IMR-90 (cell line): ENCODE data around the gene CASP8AP2. TPM values are rescaled to one million over a fixed set of nuclear protein-coding genes. Genes with fewer than 3 reads are reported as not detected.

Experiments used
- ATAC-seq: fragments of 200-7000 bp; cut with Tn5 transposase; 2 replicates; pipeline ENCODE4 v1.9.1; 2020; ENCODE audit warnings: low read depth, mild to moderate bottlenecking, moderate library complexity
- BruUV-seq: library from RNA; stranded (reverse); fragments of 400-500 nt; replicated peaks from 2 replicates; lab custom pipeline; 2021; lab: Mats Ljungman, UMichigan
- CTCF ChIA-PET: fragments of 300-600 bp; formaldehyde crosslinking; extraction: SDS; loops from one replicate; lab custom pipeline; 2021; ENCODE audit warnings: antibody characterized with exemption; lab: Yijun Ruan, JAX
- POLR2A ChIA-PET: fragments of 300-600 bp; sonication (Branson Sonifier 250); formaldehyde crosslinking; loops from one replicate; lab custom pipeline; 2022; ENCODE audit warnings: antibody characterized with exemption; ENCODE audit not compliant: unreplicated experiment; lab: Charles Lee
- DNase-seq: peaks from one replicate; pipeline ENCODE4 v3.0.0; 2013
- H2AFZ ChIP-seq: replicated peaks from 2 replicates; pipeline ENCODE3; 2013; ENCODE audit warnings: low read length, mild to moderate bottlenecking; ENCODE audit not compliant: poor library complexity
- H2AK5ac ChIP-seq: 2 replicates; pipeline ENCODE4 v1.6.1; 2013; ENCODE audit warnings: low read depth, low read length, inconsistent platforms
- H2AK9ac ChIP-seq: replicated peaks from 2 replicates; pipeline ENCODE3; 2013; ENCODE audit warnings: mild to moderate bottlenecking, low read depth, low read length, moderate library complexity; ENCODE audit not compliant: poor library complexity
- H2BK120ac ChIP-seq: 2 replicates; pipeline ENCODE4 v1.6.1; 2013; ENCODE audit warnings: low read depth, low read length, inconsistent platforms
- H2BK15ac ChIP-seq: 3 replicates; pipeline ENCODE4 v1.6.1; 2013; ENCODE audit warnings: low read depth, low read length, inconsistent platforms
- H2BK20ac ChIP-seq: 2 replicates; pipeline ENCODE4 v1.6.1; 2013; ENCODE audit warnings: low read depth, mild to moderate bottlenecking, inconsistent platforms, low read length, moderate library complexity
- H2BK5ac ChIP-seq: 2 replicates; pipeline ENCODE4 v1.6.1; 2013; ENCODE audit warnings: mild to moderate bottlenecking, low read depth, low read length, inconsistent platforms; ENCODE audit not compliant: poor library complexity, severe bottlenecking
- H3K14ac ChIP-seq: replicated peaks from 2 replicates; pipeline ENCODE4 v1.6.1; 2013; ENCODE audit warnings: low read depth, low read length, inconsistent platforms
- H3K18ac ChIP-seq: 2 replicates; pipeline ENCODE4 v1.6.1; 2013; ENCODE audit warnings: low read depth, low read length, control low read depth
- H3K23ac ChIP-seq: 2 replicates; pipeline ENCODE4 v1.6.1; 2013; ENCODE audit warnings: low read depth, low read length, inconsistent platforms
- H3K27ac ChIP-seq: 2 replicates; pipeline ENCODE4 v1.5.1; 2013; ENCODE audit warnings: mild to moderate bottlenecking, control low read depth, low read length; ENCODE audit not compliant: insufficient read depth
- H3K27me3 ChIP-seq: 2 replicates; pipeline ENCODE4 v1.6.1; 2013; ENCODE audit warnings: low read length; ENCODE audit not compliant: control insufficient read depth, insufficient read depth
- H3K36me3 ChIP-seq: 2 replicates; pipeline ENCODE4 v1.6.1; 2013; ENCODE audit warnings: low read length, mixed read lengths; ENCODE audit not compliant: control insufficient read depth, insufficient read depth
- H3K4ac ChIP-seq: 2 replicates; pipeline ENCODE4 v1.6.1; 2013; ENCODE audit warnings: low read depth, low read length, inconsistent platforms
- H3K4me1 ChIP-seq: 2 replicates; pipeline ENCODE4 v1.6.1; 2013; ENCODE audit warnings: low read length, mixed read lengths; ENCODE audit not compliant: control insufficient read depth, insufficient read depth
- H3K4me2 ChIP-seq: 2 replicates; pipeline ENCODE4 v1.6.1; 2013; ENCODE audit warnings: low read depth, mild to moderate bottlenecking, control low read depth, low read length, moderate library complexity
- H3K4me3 ChIP-seq: 2 replicates; pipeline ENCODE4 v1.5.1; 2013; ENCODE audit warnings: low read depth, mild to moderate bottlenecking, control low read depth, low read length, moderate library complexity; ENCODE audit not compliant: insufficient read depth
- H3K56ac ChIP-seq: 2 replicates; pipeline ENCODE4 v1.6.1; 2013; ENCODE audit warnings: low read length, inconsistent platforms; ENCODE audit not compliant: insufficient read depth; ENCODE audit errors: extremely low read depth
- H3K79me1 ChIP-seq, 2 experiments: 2 replicates each; pipeline ENCODE4 v1.6.1; 2013; ENCODE audit warnings: low read length in 2 of 2, inconsistent platforms in 1 of 2, low read depth in 1 of 2
- H3K9ac ChIP-seq: 2 replicates; pipeline ENCODE4 v1.6.1; 2013; ENCODE audit warnings: low read depth, low read length, control low read depth
- H3K9me1 ChIP-seq: 2 replicates; pipeline ENCODE4 v1.6.1; 2013; ENCODE audit warnings: low read length, inconsistent platforms; ENCODE audit not compliant: insufficient read depth
- H3K9me3 ChIP-seq: 2 replicates; pipeline ENCODE4 v1.6.1; 2013; ENCODE audit warnings: low read length; ENCODE audit not compliant: control insufficient read depth, insufficient read depth
- H4K20me1 ChIP-seq: 2 replicates; pipeline ENCODE4 v1.6.1; 2013; ENCODE audit warnings: low read length, inconsistent platforms; ENCODE audit not compliant: insufficient read depth
- H4K5ac ChIP-seq: 2 replicates; pipeline ENCODE4 v1.6.1; 2013; ENCODE audit warnings: mild to moderate bottlenecking, low read depth, low read length, control low read depth
- H4K8ac ChIP-seq, 2 experiments: 2 replicates each; pipeline ENCODE4 v1.6.1; 2013; ENCODE audit warnings: low read depth in 2 of 2, low read length in 2 of 2, control low read depth in 1 of 2, inconsistent platforms in 1 of 2
- H4K91ac ChIP-seq: 2 replicates; pipeline ENCODE4 v1.6.1; 2013; ENCODE audit warnings: low read depth, low read length, inconsistent platforms; ENCODE audit not compliant: insufficient read depth
- BHLHE40 ChIP-seq: fragments of 150-350 bp; IDR thresholded peaks from 2 replicates; pipeline ENCODE4 v1.6.1; 2016; ENCODE audit warnings: mild to moderate bottlenecking, low read depth, low read length
- CEBPB ChIP-seq: IDR thresholded peaks from 2 replicates; pipeline ENCODE4 v1.6.1; 2012; ENCODE audit warnings: low read depth, low read length, improper control_type of control experiment
- CHD1 ChIP-seq: IDR thresholded peaks from 2 replicates; pipeline ENCODE4 v1.6.1; 2012; ENCODE audit warnings: low read depth, low read length, improper control_type of control experiment
- CTCF ChIP-seq: conservative IDR thresholded peaks from 2 replicates; pipeline ENCODE4 v1.5.1; 2012; ENCODE audit warnings: mild to moderate bottlenecking, low read depth, low read length, improper control_type of control experiment
- ELK1 ChIP-seq: fragments of 150-350 bp; IDR thresholded peaks from 2 replicates; pipeline ENCODE4 v1.6.1; 2016; ENCODE audit warnings: low read depth, mild to moderate bottlenecking, low read length, moderate library complexity, borderline replicate concordance
- FOS ChIP-seq: fragments of 150-350 bp; IDR thresholded peaks from 2 replicates; pipeline ENCODE4 v1.6.1; 2016; ENCODE audit warnings: low read depth, low read length
- MAFK ChIP-seq: IDR thresholded peaks from 2 replicates; pipeline ENCODE4 v1.6.1; 2012; ENCODE audit warnings: low read depth, low read length, improper control_type of control experiment
- MAZ ChIP-seq: IDR thresholded peaks from 2 replicates; pipeline ENCODE4 v1.6.1; 2012; ENCODE audit warnings: low read depth, mild to moderate bottlenecking, low read length, improper control_type of control experiment, moderate library complexity, borderline replicate concordance
- MXI1 ChIP-seq: IDR thresholded peaks from 2 replicates; pipeline ENCODE4 v1.6.1; 2012; ENCODE audit warnings: low read depth, mild to moderate bottlenecking, low read length, moderate library complexity, borderline replicate concordance
- NFE2L2 ChIP-seq: fragments of 150-350 bp; IDR thresholded peaks from 2 replicates; pipeline ENCODE4 v1.6.1; 2016; ENCODE audit warnings: low read depth, mild to moderate bottlenecking, low read length
- POLR2A ChIP-seq: IDR thresholded peaks from 2 replicates; pipeline ENCODE4 v1.6.1; 2012; ENCODE audit warnings: mild to moderate bottlenecking, low read depth, low read length
- RAD21 ChIP-seq: IDR thresholded peaks from 2 replicates; pipeline ENCODE4 v1.6.1; 2012; ENCODE audit warnings: low read length, improper control_type of control experiment
- RCOR1 ChIP-seq: IDR thresholded peaks from 2 replicates; pipeline ENCODE4 v1.6.1; 2012; ENCODE audit warnings: mild to moderate bottlenecking, low read length, improper control_type of control experiment; ENCODE audit not compliant: insufficient replicate concordance
- RFX5 ChIP-seq: IDR thresholded peaks from 2 replicates; pipeline ENCODE4 v1.8.0; 2012; ENCODE audit warnings: low read depth, mild to moderate bottlenecking, low read length, moderate library complexity
- SMC3 ChIP-seq: fragments of 150-350 bp; IDR thresholded peaks from 2 replicates; pipeline ENCODE4 v1.6.1; 2016; ENCODE audit warnings: low read depth, mild to moderate bottlenecking, antibody characterized with exemption, low read length, moderate library complexity
- USF2 ChIP-seq: fragments of 150-350 bp; IDR thresholded peaks from 2 replicates; pipeline ENCODE4 v1.6.1; 2017; ENCODE audit warnings: mild to moderate bottlenecking, antibody characterized with exemption, low read length, low read depth
- WGBS, 2 experiments: methylation state at CpG; one replicate each; pipeline versions ENCODE4 v1.1.5 to v1.1.7; 2013; ENCODE audit warnings: missing lambda C conversion rate in 2 of 2; ENCODE audit not compliant: insufficient read length in 1 of 2; ENCODE audit errors: extremely low coverage in 2 of 2; 5-methylcytosine and 5-hydroxymethylcytosine counted together
- dilution Hi-C: fragments of 300-500 bp; cut with HindIII; formaldehyde crosslinking; loops from one replicate; pipeline ENCODE4 v1.14.3; 2018; ENCODE audit warnings: low sequenced_read_pairs; ENCODE audit not compliant: unreplicated experiment
- in situ Hi-C: fragments of 300-500 bp; cut with MboI; formaldehyde crosslinking; loops from 3 replicates; pipeline ENCODE4 v1.14.3; 2019; ENCODE audit warnings: low sequenced_read_pairs, inconsistent platforms, mixed read lengths
- intact Hi-C: fragments of 100-400 bp; cut with micrococcal nuclease; formaldehyde crosslinking; loops from 2 replicates; pipeline ENCODE4 v1.10.0; 2022
- polyA plus RNA-seq, 3 experiments: library from polyadenylated mRNA; depleted of rRNA; stranded (reverse); fragments of >200 nt; gene quantifications; 2 replicates each; pipeline ENCODE4 v1.2.3, GENCODE V29; 2012; ENCODE audit warnings: low replicate concordance in 1 of 3
- total RNA-seq: library from RNA; depleted of rRNA; stranded (reverse); fragments of >200 nt; gene quantifications from 2 replicates; pipeline ENCODE4 v1.2.3, GENCODE V29; 2012

Gene CASP8AP2
- total and polyA plus RNA-seq, 2 of the 4 experiments (the other 2 are of a cell fraction), result 5.0 to 11.1 TPM

GRCh38 chr6:89793586-89793985 lies 36.1 kb upstream of the CASP8AP2 start:
- Histone ChIP-seq H3K23ac (no peak overlapping the region), H3K9me1 (no peaks in the 10 kb centered on the region), H4K5ac (no peak overlapping the region), H2AK9ac (no peak overlapping the region), H4K20me1 (no peaks in the 10 kb centered on the region), H2BK15ac (no peak overlapping the region), H3K14ac (no peak overlapping the region), H3K4ac (no peak overlapping the region), H3K4me1 (no peaks in the 10 kb centered on the region), H3K4me2 (no peak overlapping the region), H3K56ac (no peak overlapping the region), H2BK5ac (no peak overlapping the region), H2BK20ac (no peak overlapping the region), H3K9ac (no peak overlapping the region), H2AK5ac (no peak overlapping the region), H2AFZ (no peak overlapping the region), H3K36me3 (peaks cover 7% of the 10 kb centered on the region), H3K18ac (no peak overlapping the region), H3K4me3 (no peak overlapping the region), H4K8ac (no peak overlapping the region), H3K79me1 (peaks cover 3 to 5% of the 10 kb centered on the region in 2 experiments; a peak in 1 of 4 replicates), H3K27me3 (no peaks in the 10 kb centered on the region), H3K27ac (no peak overlapping the region), H4K91ac (no peak overlapping the region), H2BK120ac (no peak overlapping the region), H3K9me3 (no peaks in the 10 kb centered on the region)
- ChIA-PET CTCF (interaction anchor here (0.6 to 1.6 kb wide), 4 partner anchors 11 to 32 kb away, joined by 3 to 5 read pairs (median 4); no protein-coding TSS in a partner anchor), POLR2A (no interaction called here)
- no peak for ATAC-seq
- no TSS peak for BruUV-seq
- no CpG with 5 or more reads among the region's 3 CpGs for WGBS, 2 experiments
- no peak for TF ChIP-seq FOS
- no peak for TF ChIP-seq CEBPB
- no peak for TF ChIP-seq BHLHE40
- no peak for TF ChIP-seq POLR2A
- no peak for TF ChIP-seq MAZ
- no peak for TF ChIP-seq RAD21
- TF ChIP-seq NFE2L2, result no peak
- TF ChIP-seq USF2, result no peak
- no peak for TF ChIP-seq RCOR1
- no peak for TF ChIP-seq CHD1
- TF ChIP-seq CTCF, result no peak
- no peak for TF ChIP-seq ELK1
- TF ChIP-seq MAFK, result no peak
- TF ChIP-seq MXI1, result no peak
- no peak for TF ChIP-seq RFX5
- no peak for TF ChIP-seq SMC3
- no peak for DNase-seq
- in situ Hi-C loops (no loop called here), dilution Hi-C loops (no loop called here), intact Hi-C loops (no loop called here)
